Type B pancreatic cell (in vitro differentiated cells): Measurements from ENCODE around the gene LSM12. TPM values are rescaled to one million over a fixed set of nuclear protein-coding genes. Genes with fewer than 3 reads are reported as not detected.
"Not testable (repeated sequence)": the region's sequence is repeated elsewhere in the genome, so short reads cannot be mapped to it uniquely, and the experiment has no call there.

Experiments
- DNase-seq: peaks from one replicate; pipeline ENCODE4 v3.0.0; 2021; ENCODE audit warnings: mixed read lengths; ENCODE audit not compliant: unreplicated experiment; ENCODE audit errors: extremely low spot score
- H3K27ac Mint-ChIP-seq: 2 replicates; pipeline ENCODE4 v1.8.0; 2021; ENCODE audit warnings: mild to moderate bottlenecking, mixed read lengths
- H3K27me3 Mint-ChIP-seq: 2 replicates; pipeline ENCODE4 v1.8.0; 2021; ENCODE audit warnings: mixed read lengths
- H3K36me3 Mint-ChIP-seq: 2 replicates; pipeline ENCODE4 v1.8.0; 2021; ENCODE audit warnings: mixed read lengths
- H3K4me1 Mint-ChIP-seq: one replicate; pipeline ENCODE4 v1.8.0; 2021; ENCODE audit warnings: mixed read lengths; ENCODE audit not compliant: unreplicated experiment
- H3K4me3 Mint-ChIP-seq: 2 replicates; pipeline ENCODE4 v1.8.0; 2021; ENCODE audit warnings: mild to moderate bottlenecking, mixed read lengths
- H3K9me3 Mint-ChIP-seq: 2 replicates; pipeline ENCODE4 v1.8.0; 2021; ENCODE audit warnings: mixed read lengths
- CTCF ChIP-seq: fragments of 200-600 bp; sonication (generic); conservative IDR thresholded peaks from 2 replicates; pipeline ENCODE4 v1.5.0; 2021; ENCODE audit warnings: antibody characterized with exemption, mild to moderate bottlenecking
- total RNA-seq: library from RNA; stranded (reverse); gene quantifications from 2 replicates; pipeline ENCODE4 v1.2.1, GENCODE V29; 2021; ENCODE audit warnings: low replicate concordance

Gene LSM12
- total RNA-seq, 1 donor from 2014 or later, result 50.6 TPM

GRCh38 chr17:43999024-43999423 lies 67.4 kb downstream of the LSM12 start:
- DNase-seq, result no peak
- Mint-ChIP-seq H3K4me3 (no peak overlapping the region), H3K9me3 (no peaks in the 10 kb centered on the region), H3K4me1 (no peaks in the 10 kb centered on the region), H3K36me3 (no peaks in the 10 kb centered on the region), H3K27ac (no peak overlapping the region), H3K27me3 (peaks cover 56% of the 10 kb centered on the region)
- TF ChIP-seq CTCF, result no peak

GRCh38 chr17:43998552-43998951 lies 67.9 kb downstream of the LSM12 start:
- no peaks in the 10 kb centered on the region for H3K9me3 Mint-ChIP-seq
- no peaks in the 10 kb centered on the region for H3K36me3 Mint-ChIP-seq
- H3K27ac Mint-ChIP-seq, result no peak overlapping the region
- no peak for TF ChIP-seq CTCF
- H3K4me3 Mint-ChIP-seq, result no peak overlapping the region
- H3K27me3 Mint-ChIP-seq, result peaks cover 53% of the 10 kb centered on the region
- no peaks in the 10 kb centered on the region for H3K4me1 Mint-ChIP-seq
- DNase-seq, result no peak

GRCh38 chr17:43997180-43997579 lies 69.3 kb downstream of the LSM12 start:
- not testable (repeated sequence) for DNase-seq, H3K4me1 Mint-ChIP-seq, H3K9me3 Mint-ChIP-seq, H3K27ac Mint-ChIP-seq, H3K36me3 Mint-ChIP-seq, H3K4me3 Mint-ChIP-seq
- peaks cover 45% of the 10 kb centered on the region for H3K27me3 Mint-ChIP-seq

GRCh38 chr17:43995150-43995471 lies 71.4 kb downstream of the LSM12 start:
- Mint-ChIP-seq H3K4me1 (no peaks in the 10 kb centered on the region), H3K27ac (no peak overlapping the region), H3K9me3 (no peaks in the 10 kb centered on the region), H3K4me3 (peak overlapping the region; percentile 47), H3K27me3 (peaks cover 30% of the 10 kb centered on the region), H3K36me3 (no peaks in the 10 kb centered on the region)
- peak; percentile 18 for TF ChIP-seq CTCF
- no peak for DNase-seq

GRCh38 chr17:43994272-43995149 lies 72.0 kb downstream of the LSM12 start:
- peak overlapping the region; percentile 47 for H3K4me3 Mint-ChIP-seq
- H3K4me1 Mint-ChIP-seq, result no peaks in the 10 kb centered on the region
- peaks cover 25% of the 10 kb centered on the region for H3K27me3 Mint-ChIP-seq
- H3K36me3 Mint-ChIP-seq, result no peaks in the 10 kb centered on the region
- H3K27ac Mint-ChIP-seq, result no peak overlapping the region
- DNase-seq, result peak; percentile 84
- no peaks in the 10 kb centered on the region for H3K9me3 Mint-ChIP-seq
- TF ChIP-seq CTCF, result peak; percentile 92

GRCh38 chr17:43992641-43993040 lies 73.8 kb downstream of the LSM12 start:
- no peak for DNase-seq
- no peaks in the 10 kb centered on the region for H3K4me1 Mint-ChIP-seq
- H3K9me3 Mint-ChIP-seq, result no peaks in the 10 kb centered on the region
- H3K27ac Mint-ChIP-seq, result no peak overlapping the region
- no peak overlapping the region for H3K4me3 Mint-ChIP-seq
- peaks cover 26% of the 10 kb centered on the region for H3K27me3 Mint-ChIP-seq
- TF ChIP-seq CTCF, result no peak
- no peaks in the 10 kb centered on the region for H3K36me3 Mint-ChIP-seq
